H1 (cell line): ENCODE results near the gene JMJD7. TPM values are rescaled to one million over a fixed set of nuclear protein-coding genes. Genes with fewer than 3 reads are reported as not detected.

Experiments used
- CTCF ChIA-PET: fragments of 300-600 bp; sonication (Branson Sonifier 250); formaldehyde crosslinking; loops from one replicate; lab custom pipeline; 2021; ENCODE audit not compliant: partially characterized antibody; lab: Charles Lee
- POLR2A ChIA-PET: fragments of 300-600 bp; sonication (Branson Sonifier 250); formaldehyde crosslinking; loops from one replicate; lab custom pipeline; 2021; ENCODE audit warnings: inconsistent platforms; ENCODE audit not compliant: partially characterized antibody; lab: Charles Lee
- DNase-seq, 2 experiments: peaks; one replicate each; pipeline versions ENCODE4 v3.0.0 to v3.0.0-alpha.2; 2010 to 2022; ENCODE audit warnings: low spot score in 2 of 2, low read depth in 1 of 2, mixed read lengths in 1 of 2
- FAIRE-seq: peaks from 2 replicates; lab custom pipeline; 2011; peaks lifted over from hg19 to GRCh38; lab: Jason Lieb, UNC
- H2AFZ ChIP-seq: 2 replicates; pipeline ENCODE4 v1.8.1; 2012; ENCODE audit warnings: low read length, inconsistent platforms
- H2AK5ac ChIP-seq: 2 replicates; pipeline ENCODE4 v1.6.1; 2013; ENCODE audit warnings: low read depth, low read length
- H2BK120ac ChIP-seq: replicated peaks from 2 replicates; pipeline ENCODE3; 2013; ENCODE audit warnings: low read depth, low read length, inconsistent platforms
- H2BK12ac ChIP-seq: 2 replicates; pipeline ENCODE4 v1.6.1; 2013; ENCODE audit warnings: low read depth, low read length
- H2BK15ac ChIP-seq: 2 replicates; pipeline ENCODE4 v1.6.1; 2013; ENCODE audit warnings: low read length
- H2BK20ac ChIP-seq: 2 replicates; pipeline ENCODE4 v1.6.1; 2013; ENCODE audit warnings: low read length
- H2BK5ac ChIP-seq: 2 replicates; pipeline ENCODE4 v1.6.1; 2013; ENCODE audit warnings: low read depth, low read length
- H3K14ac ChIP-seq: 2 replicates; pipeline ENCODE4 v1.6.1; 2013; ENCODE audit warnings: inconsistent platforms; ENCODE audit not compliant: insufficient read length
- H3K18ac ChIP-seq: 2 replicates; pipeline ENCODE4 v1.6.1; 2013; ENCODE audit warnings: low read length; ENCODE audit errors: extremely low read depth
- H3K23ac ChIP-seq: 2 replicates; pipeline ENCODE4 v1.6.1; 2013; ENCODE audit warnings: inconsistent platforms; ENCODE audit not compliant: insufficient read length
- H3K23me2 ChIP-seq: 2 replicates; pipeline ENCODE4 v1.6.1; 2013; ENCODE audit warnings: low read depth, low read length
- H3K27ac ChIP-seq: 2 replicates; pipeline ENCODE4 v1.6.1; 2011; ENCODE audit warnings: low read depth, low read length, inconsistent platforms
- H3K27me3 ChIP-seq, 4 experiments: replicated peaks in 1 of 4; 1 replicate in 1 of 4; 2 replicates in 3 of 4; pipeline versions ENCODE4 v1.6.1 to v1.8.1; 2011 to 2013; ENCODE audit warnings: low read length in 3 of 4, mild to moderate bottlenecking in 3 of 4, inconsistent platforms in 2 of 4, mixed read lengths in 2 of 4, moderate library complexity in 1 of 4; ENCODE audit not compliant: control insufficient read depth in 3 of 4, insufficient read depth in 3 of 4; ENCODE audit errors: extremely low read depth in 1 of 4
- H3K36me3 ChIP-seq, 4 experiments: 2 replicates each; pipeline versions ENCODE4 v1.6.1 to v1.8.1; 2011 to 2013; ENCODE audit warnings: mild to moderate bottlenecking in 4 of 4, low read length in 3 of 4, moderate library complexity in 2 of 4, control low read depth in 1 of 4, inconsistent platforms in 1 of 4; ENCODE audit not compliant: insufficient read depth in 4 of 4, control insufficient read depth in 2 of 4
- H3K4ac ChIP-seq: replicated peaks from 2 replicates; pipeline ENCODE3; 2013; ENCODE audit warnings: low read length, low read depth, mixed read lengths, inconsistent platforms; ENCODE audit not compliant: insufficient read length
- H3K4me1 ChIP-seq, 4 experiments: replicated peaks in 1 of 4; 1 replicate in 1 of 4; 2 replicates in 3 of 4; pipeline versions ENCODE4 v1.6.1 to v1.8.1; 2011 to 2013; ENCODE audit warnings: low read length in 3 of 4, inconsistent platforms in 2 of 4, mixed read lengths in 1 of 4; ENCODE audit not compliant: insufficient read depth in 4 of 4, control insufficient read depth in 3 of 4
- H3K4me2 ChIP-seq, 2 experiments: 2 replicates each; pipeline versions ENCODE4 v1.6.1 to v1.8.1; 2011 to 2013; ENCODE audit warnings: low read depth in 2 of 2, low read length in 2 of 2, control low read depth in 1 of 2, inconsistent platforms in 1 of 2, mild to moderate bottlenecking in 1 of 2; ENCODE audit not compliant: insufficient read depth in 1 of 2
- H3K4me3 ChIP-seq, 4 experiments: fragments of 200-600, 300-600 bp in 1 of 4; sonication (generic), shearing (Covaris generic), sonication (Bioruptor Twin) in 1 of 4; 2 replicates each; pipeline versions ENCODE4 v1.5.1 to v1.8.1; 2011 to 2016; ENCODE audit warnings: low read length in 4 of 4, low read depth in 3 of 4, control low read depth in 2 of 4, inconsistent platforms in 2 of 4, mild to moderate bottlenecking in 2 of 4, mixed read lengths in 1 of 4, moderate library complexity in 1 of 4; ENCODE audit not compliant: insufficient read depth in 2 of 4; ENCODE audit errors: extremely low read depth in 1 of 4
- H3K56ac ChIP-seq: replicated peaks from 2 replicates; pipeline ENCODE3; 2013; ENCODE audit warnings: low read depth, mild to moderate bottlenecking, mixed read lengths, low read length, inconsistent platforms; ENCODE audit not compliant: insufficient read length
- H3K79me1 ChIP-seq: 2 replicates; pipeline ENCODE4 v1.6.1; 2013; ENCODE audit warnings: low read depth, low read length, control low read depth
- H3K79me2 ChIP-seq, 2 experiments: 2 replicates each; pipeline versions ENCODE4 v1.6.1 to v1.8.1; 2012 to 2013; ENCODE audit warnings: low read length in 2 of 2, mild to moderate bottlenecking in 2 of 2, inconsistent platforms in 1 of 2; ENCODE audit not compliant: insufficient read depth in 2 of 2, control insufficient read depth in 1 of 2
- H3K9ac ChIP-seq, 4 experiments: replicated peaks in 1 of 4; 1 replicate in 1 of 4; 2 replicates in 3 of 4; pipeline versions ENCODE4 v1.6.1 to v1.8.1; 2011 to 2013; ENCODE audit warnings: low read depth in 3 of 4, low read length in 3 of 4, control low read depth in 2 of 4, mild to moderate bottlenecking in 2 of 4, moderate library complexity in 2 of 4, inconsistent platforms in 1 of 4; ENCODE audit errors: extremely low read depth in 1 of 4
- H3K9me3 ChIP-seq, 2 experiments: 2 replicates each; pipeline versions ENCODE4 v1.6.1 to v1.8.1; 2012 to 2013; ENCODE audit warnings: mild to moderate bottlenecking in 2 of 2, moderate library complexity in 2 of 2, control low read depth in 1 of 2, inconsistent platforms in 1 of 2, low read depth in 1 of 2, low read length in 1 of 2, mixed read lengths in 1 of 2; ENCODE audit not compliant: insufficient read depth in 2 of 2
- H4K20me1 ChIP-seq, 2 experiments: replicated peaks in 1 of 2; 2 replicates each; pipeline versions ENCODE3 to v1.8.1; 2011 to 2013; ENCODE audit warnings: inconsistent platforms in 2 of 2, low read length in 2 of 2, mild to moderate bottlenecking in 1 of 2; ENCODE audit not compliant: insufficient read depth in 2 of 2, control insufficient read depth in 1 of 2
- H4K5ac ChIP-seq: 2 replicates; pipeline ENCODE4 v1.6.1; 2013; ENCODE audit warnings: low read length, low read depth, mixed read lengths, inconsistent platforms; ENCODE audit not compliant: insufficient read length
- H4K8ac ChIP-seq: 2 replicates; pipeline ENCODE4 v1.8.0; 2013; ENCODE audit warnings: mild to moderate bottlenecking, moderate library complexity, low read length, inconsistent platforms; ENCODE audit not compliant: insufficient read depth; ENCODE audit errors: extremely low read depth
- H4K91ac ChIP-seq: replicated peaks from 2 replicates; pipeline ENCODE3; 2013; ENCODE audit warnings: low read length, mixed read lengths, inconsistent platforms; ENCODE audit not compliant: insufficient read length
- CBX8 ChIP-seq: fragments of 300-800, 300-1000 bp; sonication (generic); IDR thresholded peaks from 2 replicates; pipeline ENCODE4 v1.7.1; 2016; ENCODE audit warnings: low read depth, low read length, borderline replicate concordance
- CHD1 ChIP-seq: IDR thresholded peaks from 2 replicates; pipeline ENCODE4 v1.6.1; 2012; ENCODE audit warnings: low read depth, low read length, improper control_type of control experiment
- CREB1 ChIP-seq: IDR thresholded peaks from 2 replicates; pipeline ENCODE4 v1.6.1; 2012; ENCODE audit warnings: inconsistent platforms
- EP300 ChIP-seq, 2 experiments: IDR thresholded peaks; 1 replicate in 1 of 2; 2 replicates in 1 of 2; pipeline ENCODE4 v1.6.1; 2011 to 2012; ENCODE audit warnings: low read depth in 2 of 2, low read length in 2 of 2, mild to moderate bottlenecking in 2 of 2, borderline replicate concordance in 1 of 2, inconsistent platforms in 1 of 2, moderate library complexity in 1 of 2
- KDM4A ChIP-seq: IDR thresholded peaks from one replicate; pipeline ENCODE4 v1.7.1; 2012; ENCODE audit warnings: low read depth, mild to moderate bottlenecking, moderate library complexity, low read length, inconsistent platforms; ENCODE audit not compliant: severe bottlenecking
- NRF1 ChIP-seq: IDR thresholded peaks from 2 replicates; pipeline ENCODE4 v1.6.1; 2011; ENCODE audit warnings: mild to moderate bottlenecking, low read depth, low read length, improper control_type of control experiment
- RFX5 ChIP-seq: IDR thresholded peaks from 2 replicates; pipeline ENCODE4 v1.6.1; 2011; ENCODE audit warnings: low read depth, low read length, improper control_type of control experiment, borderline replicate concordance
- RXRA ChIP-seq: IDR thresholded peaks from 2 replicates; pipeline ENCODE4 v1.6.1; 2011; ENCODE audit warnings: low read depth, mild to moderate bottlenecking, low read length, moderate library complexity; ENCODE audit not compliant: insufficient read depth
- SIRT6 ChIP-seq: IDR thresholded peaks from one replicate; pipeline ENCODE4 v1.7.1; 2012; ENCODE audit warnings: low read length, inconsistent platforms
- SP2 ChIP-seq: IDR thresholded peaks from 2 replicates; pipeline ENCODE4 v1.6.1; 2012; ENCODE audit warnings: mild to moderate bottlenecking, low read length, inconsistent platforms
- SRF ChIP-seq: IDR thresholded peaks from 2 replicates; pipeline ENCODE4 v1.6.1; 2011; ENCODE audit warnings: mild to moderate bottlenecking, low read depth, low read length, moderate library complexity
- TAF1 ChIP-seq: IDR thresholded peaks from 2 replicates; pipeline ENCODE4 v1.6.1; 2011; ENCODE audit warnings: mild to moderate bottlenecking, low read depth, low read length
- TBP ChIP-seq: IDR thresholded peaks from 2 replicates; pipeline ENCODE4 v1.6.1; 2011; ENCODE audit warnings: low read depth, low read length, improper control_type of control experiment
- TEAD4 ChIP-seq: IDR thresholded peaks from 2 replicates; pipeline ENCODE4 v1.6.1; 2012; ENCODE audit warnings: low read depth, low read length, inconsistent platforms, mixed read lengths
- WGBS, 2 experiments: shearing (Covaris generic) in 1 of 2; methylation state at CpG; one replicate each; pipeline versions ENCODE4 v1.1.6 to v1.1.7; 2013 to 2015; ENCODE audit warnings: low lambda C conversion rate in 2 of 2, mixed read lengths in 2 of 2, inconsistent platforms in 1 of 2, low coverage in 1 of 2, missing lambda C conversion rate in 1 of 2; ENCODE audit not compliant: insufficient replicate concordance in 2 of 2, insufficient coverage in 1 of 2, insufficient read length in 1 of 2; ENCODE audit errors: extremely low coverage in 1 of 2, missing lambda C conversion rate in 1 of 2; 5-methylcytosine and 5-hydroxymethylcytosine counted together
- polyA plus RNA-seq, 7 experiments: library from polyadenylated mRNA; depleted of rRNA in 3 of 7; stranded (reverse) in 5 of 7; unstranded in 2 of 7; fragments of >200 nt in 5 of 7; fragments of 200-250 nt in 2 of 7; gene quantifications; 1 replicate in 5 of 7; 2 replicates in 1 of 7; 4 replicates in 1 of 7; pipeline versions ENCODE4 v1.2.1 to v1.2.3, GENCODE V29; 2011 to 2013; ENCODE audit warnings: missing spikeins in 2 of 7, mixed read lengths in 2 of 7
- total RNA-seq: library from RNA; stranded (reverse); fragmentation: NEBNext Ultra II Directional; extraction: Animal tissue kit (Norgen Biotek cat#: 25700); gene quantifications from 2 replicates; pipeline ENCODE4 v1.2.1, GENCODE V29; 2021

JMJD7 gene
- total and polyA plus RNA-seq, 2 of the 8 experiments (the other 6 are each of a cell fraction or from before 2014, with no cell fraction given) = 15.0 to 20.0 TPM

DNA sequence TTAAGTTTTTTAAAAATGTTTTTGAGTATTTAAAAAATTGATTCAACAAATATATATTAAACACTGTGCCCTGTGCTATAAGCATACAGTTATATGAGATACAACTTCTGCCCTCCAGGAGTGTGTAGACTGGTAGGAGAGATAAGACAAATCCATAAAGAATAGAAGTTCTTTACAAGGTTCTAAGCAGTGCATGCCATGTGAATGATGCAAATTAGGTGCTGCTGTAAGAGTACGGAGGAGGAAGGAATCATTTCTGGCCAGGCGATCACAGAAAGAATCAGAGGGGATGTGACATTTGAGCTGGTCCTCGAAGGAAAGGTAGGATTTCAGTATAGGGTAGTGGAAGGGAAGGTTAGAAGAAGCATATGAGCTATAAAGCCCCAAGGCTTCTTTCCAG lies 39.6 kb upstream of the JMJD7 start:
- no peak overlapping the region for H2AK5ac ChIP-seq
- H4K20me1 ChIP-seq = no peaks in the 10 kb centered on the region
- H4K91ac ChIP-seq = no peak overlapping the region
- TF ChIP-seq RXRA (no peak), SRF (no peak), SIRT6 (no peak), SP2 (no peak), CHD1 (no peak), RFX5 (no peak), NRF1 (no peak), TAF1 (no peak), EP300 (IDR thresholded peaks at IDR 0.05; ENCODE audit: borderline replicate concordance in 1 of 2, low read depth in 2 of 2, low read length in 2 of 2) (no peak), CBX8 (no peak), CREB1 (no peak), TBP (no peak), KDM4A (no peak), TEAD4 (no peak)
- TF ChIP-seq, all 59 proteins: peak for 0
- Histone ChIP-seq H3K56ac (no peak overlapping the region), H4K8ac (no peak overlapping the region), H2BK15ac (no peak overlapping the region), H3K4me3 (no peak overlapping the region), H4K5ac (no peak overlapping the region), H3K23me2 (no peaks in the 10 kb centered on the region), H2BK20ac (no peak overlapping the region), H3K79me1 (no peaks in the 10 kb centered on the region; the same call in 1 of the 2 replicates), H3K23ac (no peak overlapping the region), H2BK120ac (no peak overlapping the region), H3K4me1 (peaks cover 6 to 19% (median 13%) of the 10 kb centered on the region in 4 experiments; a peak in 6 of 7 replicates), H2BK5ac (no peak overlapping the region), H3K27me3 (no peaks in the 10 kb centered on the region), H3K4ac (no peak overlapping the region), H2AFZ (no peak overlapping the region), H3K9me3 (no peaks in the 10 kb centered on the region), H2BK12ac (no peak overlapping the region), H3K36me3 (no peaks in the 10 kb centered on the region), H3K27ac (no peak overlapping the region), H3K9ac (no peak overlapping the region), H3K4me2 (no peak overlapping the region), H3K14ac (no peak overlapping the region), H3K18ac (no peak overlapping the region), H3K79me2 (peaks cover 0 to 5% of the 10 kb centered on the region in 2 experiments; a peak in 1 of 4 replicates)
- POLR2A ChIA-PET = interaction anchor here (5.1 kb wide), 1 partner anchor 14 kb away, joined by 24 read pairs; the partner anchor contains the start of gene MAPKBP1
- WGBS, 2 experiments = 78% methylated on average over 3 of the region's 3 CpGs; no CpG with 5 or more reads in 1 of the 2 experiments
- DNase-seq (no peak), FAIRE-seq (no peak)
- CTCF ChIA-PET = interaction anchor here (0.7 to 6.1 kb wide), 5 partner anchors 13 to 116 kb away, joined by 3 to 60 read pairs (median 5); partner anchors contain the start of gene MAPKBP1
